PC-3 (cell line): ENCODE measurements around the gene IQSEC1. TPM values are rescaled to one million over a fixed set of nuclear protein-coding genes. Genes with fewer than 3 reads are reported as not detected.
"Not testable (repeated sequence)": the region's sequence is repeated elsewhere in the genome, so short reads cannot be mapped to it uniquely, and the experiment has no call there.

Experiments
- ATAC-seq: fragments of 200-7000 bp; cut with Tn5 transposase; 2 replicates; pipeline ENCODE4 v1.9.1; 2020; ENCODE audit warnings: mild to moderate bottlenecking, moderate library complexity
- BruUV-seq: library from RNA; stranded (reverse); fragments of 400-500 nt; replicated peaks from 2 replicates; lab custom pipeline; 2021; lab: Mats Ljungman, UMichigan
- CTCF ChIA-PET: fragments of 300-600 bp; sonication (Branson Sonifier 250); formaldehyde crosslinking; loops from one replicate; lab custom pipeline; 2022; ENCODE audit warnings: antibody characterized with exemption; lab: Charles Lee
- POLR2A ChIA-PET: fragments of 300-600 bp; sonication (Branson Sonifier 250); formaldehyde crosslinking; loops from one replicate; lab custom pipeline; 2022; ENCODE audit warnings: antibody characterized with exemption; ENCODE audit not compliant: unreplicated experiment; lab: Charles Lee
- DNase-seq: peaks from one replicate; pipeline ENCODE4 v3.0.0-alpha.2; 2015
- H2AFZ ChIP-seq: fragments of 300-600 bp; sonication (generic); 2 replicates; pipeline ENCODE4 v1.6.0; 2016; ENCODE audit warnings: antibody characterized with exemption, low read length
- H3F3A ChIP-seq: fragments of 300-600 bp; sonication (generic); one replicate; pipeline ENCODE4 v1.6.0; 2017; ENCODE audit warnings: antibody characterized with exemption, low read length, control low read depth, mild to moderate bottlenecking; ENCODE audit not compliant: unreplicated experiment
- H3K27ac ChIP-seq: fragments of 300-600 bp; sonication (generic); 2 replicates; pipeline ENCODE4 v1.5.1; 2016; ENCODE audit warnings: mild to moderate bottlenecking, low read length
- H3K27me3 ChIP-seq: fragments of 300-600 bp; sonication (generic); 2 replicates; pipeline ENCODE4 v1.6.1; 2016; ENCODE audit warnings: low read length, mixed read lengths
- H3K36me3 ChIP-seq: fragments of 300-600 bp; sonication (generic); 2 replicates; pipeline ENCODE4 v1.6.1; 2016; ENCODE audit warnings: low read depth, mixed run types, low read length, mixed read lengths
- H3K4me1 ChIP-seq: fragments of 300-600 bp; sonication (generic); 2 replicates; pipeline ENCODE4 v1.5.1; 2016; ENCODE audit warnings: low read length; ENCODE audit not compliant: insufficient read depth
- H3K4me2 ChIP-seq: fragments of 300-600 bp; sonication (generic); 2 replicates; pipeline ENCODE4 v1.6.0; 2016; ENCODE audit warnings: low read length
- H3K4me3 ChIP-seq: fragments of 300-600 bp; sonication (generic); 2 replicates; pipeline ENCODE4 v1.5.1; 2016; ENCODE audit warnings: mild to moderate bottlenecking, low read length, mixed read lengths
- H3K79me2 ChIP-seq: fragments of 300-600 bp; sonication (generic); 2 replicates; pipeline ENCODE4 v1.6.1; 2017; ENCODE audit warnings: low read length, mixed read lengths
- H3K9ac ChIP-seq: fragments of 300-600 bp; sonication (generic); 2 replicates; pipeline ENCODE4 v1.6.0; 2016; ENCODE audit warnings: mild to moderate bottlenecking, low read length
- H3K9me2 ChIP-seq: fragments of 300-600 bp; sonication (generic); replicated peaks from 2 replicates; pipeline ENCODE4 v1.6.1; 2016; ENCODE audit warnings: mixed run types, low read length, mixed read lengths
- H3K9me3 ChIP-seq: fragments of 300-600 bp; sonication (generic); 2 replicates; pipeline ENCODE4 v1.6.1; 2016; ENCODE audit warnings: low read length, mixed read lengths
- H4K20me1 ChIP-seq: fragments of 300-600 bp; sonication (generic); 2 replicates; pipeline ENCODE4 v1.6.1; 2016; ENCODE audit warnings: low read length, mixed read lengths
- EZH2 ChIP-seq: fragments of 300-600 bp; sonication (generic); IDR thresholded peaks from one replicate; pipeline ENCODE4 v1.6.1; 2017; ENCODE audit warnings: antibody characterized with exemption, mild to moderate bottlenecking, low read length; ENCODE audit not compliant: unreplicated experiment
- EZH2phosphoT487 ChIP-seq: fragments of 300-600 bp; sonication (generic); IDR thresholded peaks from 2 replicates; pipeline ENCODE4 v1.6.1; 2018; ENCODE audit warnings: mild to moderate bottlenecking, antibody characterized with exemption, low read length, borderline replicate concordance
- intact Hi-C: fragments of 100-400 bp; cut with micrococcal nuclease; formaldehyde crosslinking; loops from 2 replicates; pipeline ENCODE4 v1.9.0; 2023
- total RNA-seq: library from RNA; depleted of rRNA; stranded (reverse); fragments of >200 nt; gene quantifications from 2 replicates; pipeline ENCODE4 v1.2.3, GENCODE V29; 2014
- TF ChIP-seq, protein P1 (sequence below): fragments of 300-600 bp; sonication (generic); conservative IDR thresholded peaks from 2 replicates; pipeline ENCODE4 v1.5.1; 2017; ENCODE audit warnings: antibody characterized with exemption, low read depth, mild to moderate bottlenecking, low read length

Gene IQSEC1
- total RNA-seq, 1 experiment from 2014 or later: 37.9 TPM

DNA sequence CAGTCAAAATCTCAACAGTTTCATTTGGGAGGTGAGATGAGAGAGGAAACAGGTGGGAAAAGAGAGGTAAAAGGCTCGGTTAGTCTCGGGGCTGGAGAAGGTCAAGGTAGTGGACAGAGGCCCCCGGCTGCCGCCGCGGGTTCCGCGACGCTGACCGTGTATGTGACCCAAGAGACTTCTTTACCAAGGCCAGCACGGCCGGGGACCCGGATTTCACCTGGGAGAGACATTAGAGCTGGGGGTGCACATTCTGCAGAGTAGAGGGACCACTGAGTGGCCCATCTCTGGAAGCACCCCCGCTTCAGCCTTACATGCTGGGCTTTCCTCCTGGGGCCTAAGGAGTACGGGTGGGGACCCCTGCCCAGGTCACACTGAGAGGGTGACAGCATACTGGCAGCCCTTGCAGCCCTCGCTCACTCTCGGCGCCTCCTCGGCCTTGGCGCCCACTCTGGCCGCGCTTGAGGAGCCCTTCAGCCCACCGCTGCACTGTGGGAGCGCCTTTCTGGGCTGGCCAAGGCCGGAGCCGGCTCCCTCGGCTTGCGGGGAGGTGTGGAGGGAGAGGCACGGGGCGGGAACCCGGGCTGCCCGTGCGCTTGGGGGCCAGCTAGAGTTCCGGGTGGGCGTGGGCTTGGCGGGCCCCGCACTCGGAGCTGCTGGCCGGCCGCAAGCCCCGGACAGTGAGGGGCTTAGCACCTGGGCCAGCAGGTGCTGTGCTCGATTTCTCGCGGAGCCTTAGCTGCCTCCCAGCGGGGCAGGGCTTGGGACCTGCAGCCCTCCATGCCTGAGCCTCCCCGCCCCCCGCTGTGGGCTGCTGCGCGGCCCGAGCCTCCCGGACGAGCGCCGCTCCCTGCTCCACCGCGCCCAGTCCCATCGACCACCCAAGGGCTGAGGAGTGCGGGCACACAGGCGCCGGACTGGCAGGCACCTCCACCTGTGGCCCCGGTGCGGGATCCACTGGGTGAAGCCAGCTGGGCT lies 190.6 kb downstream of the IQSEC1 start:
- H3K4me1 ChIP-seq: no peaks in the 10 kb centered on the region
- TF ChIP-seq EZH2phosphoT487 (no peak), EZH2 (no peak)
- TF ChIP-seq, protein P1, sequence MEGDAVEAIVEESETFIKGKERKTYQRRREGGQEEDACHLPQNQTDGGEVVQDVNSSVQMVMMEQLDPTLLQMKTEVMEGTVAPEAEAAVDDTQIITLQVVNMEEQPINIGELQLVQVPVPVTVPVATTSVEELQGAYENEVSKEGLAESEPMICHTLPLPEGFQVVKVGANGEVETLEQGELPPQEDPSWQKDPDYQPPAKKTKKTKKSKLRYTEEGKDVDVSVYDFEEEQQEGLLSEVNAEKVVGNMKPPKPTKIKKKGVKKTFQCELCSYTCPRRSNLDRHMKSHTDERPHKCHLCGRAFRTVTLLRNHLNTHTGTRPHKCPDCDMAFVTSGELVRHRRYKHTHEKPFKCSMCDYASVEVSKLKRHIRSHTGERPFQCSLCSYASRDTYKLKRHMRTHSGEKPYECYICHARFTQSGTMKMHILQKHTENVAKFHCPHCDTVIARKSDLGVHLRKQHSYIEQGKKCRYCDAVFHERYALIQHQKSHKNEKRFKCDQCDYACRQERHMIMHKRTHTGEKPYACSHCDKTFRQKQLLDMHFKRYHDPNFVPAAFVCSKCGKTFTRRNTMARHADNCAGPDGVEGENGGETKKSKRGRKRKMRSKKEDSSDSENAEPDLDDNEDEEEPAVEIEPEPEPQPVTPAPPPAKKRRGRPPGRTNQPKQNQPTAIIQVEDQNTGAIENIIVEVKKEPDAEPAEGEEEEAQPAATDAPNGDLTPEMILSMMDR: no peak
- H2AFZ ChIP-seq: no peak overlapping the region
- ATAC-seq: no peak
- H3K36me3 ChIP-seq: no peaks in the 10 kb centered on the region
- H3K79me2 ChIP-seq: no peaks in the 10 kb centered on the region
- ChIA-PET POLR2A (no interaction called here), CTCF (no interaction called here)
- no peak overlapping the region for H3K4me3 ChIP-seq
- intact Hi-C loops: no loop called here
- H4K20me1 ChIP-seq: no peaks in the 10 kb centered on the region
- no peak overlapping the region for H3K4me2 ChIP-seq
- H3F3A ChIP-seq: no peaks in the 10 kb centered on the region
- no peak overlapping the region for H3K27ac ChIP-seq
- H3K27me3 ChIP-seq: no peaks in the 10 kb centered on the region
- H3K9me2 ChIP-seq: no peaks in the 10 kb centered on the region
- DNase-seq: no peak
- H3K9ac ChIP-seq: no peak overlapping the region
- BruUV-seq: no TSS peak
- no peaks in the 10 kb centered on the region for H3K9me3 ChIP-seq

DNA sequence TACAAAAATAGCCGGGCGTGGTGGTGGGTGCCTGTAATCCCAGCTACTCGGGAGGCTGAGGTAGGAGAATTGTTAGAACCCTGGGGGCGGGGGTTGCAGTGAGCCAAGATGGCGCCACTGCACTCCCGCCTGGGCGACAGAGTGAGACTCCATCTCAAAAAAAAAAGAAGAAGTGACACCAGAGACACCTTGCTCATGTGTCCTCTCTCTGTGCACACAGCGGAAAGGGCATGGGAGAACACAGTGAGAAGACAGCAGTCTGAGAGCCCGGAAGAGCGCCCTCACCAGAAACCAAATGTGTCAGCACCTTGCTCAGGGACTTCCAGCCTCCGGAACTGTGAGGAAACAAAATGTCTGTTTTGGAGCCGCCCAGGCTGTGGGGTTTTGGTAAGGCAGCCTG lies 191.4 kb downstream of the IQSEC1 start:
- H3K4me1 ChIP-seq, H3K4me3 ChIP-seq, H3K9me3 ChIP-seq, H3K27me3 ChIP-seq, H4K20me1 ChIP-seq, H3K79me2 ChIP-seq, H3K27ac ChIP-seq, POLR2A ChIA-PET, ATAC-seq, BruUV-seq, H3K4me2 ChIP-seq, H3K9me2 ChIP-seq, intact Hi-C loops, H2AFZ ChIP-seq, DNase-seq, H3F3A ChIP-seq, H3K9ac ChIP-seq, H3K36me3 ChIP-seq, CTCF ChIA-PET: not testable (repeated sequence)

DNA sequence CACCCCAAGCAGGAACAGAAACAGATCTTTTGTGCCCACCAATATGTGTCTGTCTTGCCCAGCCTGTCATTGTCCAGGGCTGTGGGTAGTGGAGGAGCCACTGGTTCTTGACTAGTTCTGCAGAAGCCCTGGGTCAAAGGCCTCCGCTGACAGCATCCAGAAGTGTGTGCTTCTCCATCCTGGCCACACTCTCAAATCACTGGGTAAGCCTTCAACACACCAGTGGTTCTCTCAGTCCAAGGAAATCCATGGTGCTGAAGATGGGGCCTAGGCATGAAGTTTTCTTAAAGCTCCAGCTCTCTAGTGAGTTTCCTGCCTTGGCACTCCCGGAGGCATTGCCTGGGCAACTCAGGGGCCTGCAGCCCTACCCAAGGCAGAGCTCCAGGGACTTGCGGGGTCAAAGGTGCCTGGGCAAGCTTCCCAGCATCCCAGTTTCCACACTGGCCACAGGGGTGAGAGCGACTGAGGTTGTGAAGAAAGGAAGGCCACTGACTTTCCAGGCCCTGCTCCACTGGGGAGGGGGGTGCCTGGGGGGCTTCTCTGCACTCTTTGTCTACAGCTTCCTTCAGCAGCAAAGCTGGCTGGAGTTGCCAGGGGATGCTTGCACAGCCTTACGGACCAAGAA lies 193.9 kb downstream of the IQSEC1 start:
- Histone ChIP-seq H3K27ac (no peak overlapping the region), H3F3A (no peaks in the 10 kb centered on the region), H3K4me1 (no peaks in the 10 kb centered on the region), H3K4me3 (no peak overlapping the region), H3K4me2 (no peak overlapping the region), H2AFZ (no peak overlapping the region), H3K36me3 (no peaks in the 10 kb centered on the region), H4K20me1 (no peaks in the 10 kb centered on the region), H3K27me3 (no peaks in the 10 kb centered on the region), H3K9me2 (no peaks in the 10 kb centered on the region), H3K79me2 (no peaks in the 10 kb centered on the region), H3K9ac (no peak overlapping the region), H3K9me3 (no peaks in the 10 kb centered on the region)
- no TSS peak for BruUV-seq
- TF ChIP-seq EZH2 (no peak), EZH2phosphoT487 (no peak)
- TF ChIP-seq, protein P1: no peak
- intact Hi-C loops: no loop called here
- ATAC-seq (no peak), DNase-seq (no peak)
- CTCF ChIA-PET: no interaction called here
- POLR2A ChIA-PET: no interaction called here

DNA sequence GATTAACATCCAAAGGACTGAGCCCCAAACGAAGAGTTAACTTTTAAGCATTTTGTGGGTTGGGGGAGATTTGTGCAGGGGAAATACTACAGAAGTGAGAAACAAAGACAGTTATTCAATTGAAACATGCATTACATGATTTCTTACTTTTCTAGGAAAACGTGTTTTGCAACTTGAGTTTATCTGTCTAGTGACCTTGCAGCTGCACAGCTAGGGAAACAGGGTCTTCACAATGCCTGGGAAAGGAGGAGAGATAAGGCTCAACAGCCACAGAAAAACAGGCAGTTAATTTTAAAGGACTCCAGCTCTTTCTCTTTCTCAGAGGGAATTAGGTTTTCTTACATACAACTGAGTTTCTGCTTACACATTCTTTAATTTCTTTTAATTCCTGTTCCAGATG lies 194.5 kb downstream of the IQSEC1 start:
- H3K9me3 ChIP-seq, H3F3A ChIP-seq, H3K4me2 ChIP-seq, H3K27me3 ChIP-seq, CTCF ChIA-PET, H3K4me1 ChIP-seq, H3K36me3 ChIP-seq, H3K4me3 ChIP-seq, POLR2A ChIA-PET, H4K20me1 ChIP-seq, H3K9me2 ChIP-seq, H3K79me2 ChIP-seq, H3K9ac ChIP-seq, DNase-seq, H2AFZ ChIP-seq, H3K27ac ChIP-seq, BruUV-seq, ATAC-seq, intact Hi-C loops: not testable (repeated sequence)
